ES-I3 (cell line): ENCODE results near the gene NSMCE4A.
"Not testable (repeated sequence)": the region's sequence is repeated elsewhere in the genome, so short reads cannot be mapped to it uniquely, and the experiment has no call there.

ENCODE experiments used
- H3K36me3 ChIP-seq: 2 replicates; pipeline ENCODE4 v1.6.1; 2013; ENCODE audit warnings: mild to moderate bottlenecking, low read length, control low read depth, moderate library complexity; ENCODE audit not compliant: insufficient read depth
- H3K4me1 ChIP-seq: 2 replicates; pipeline ENCODE4 v1.6.1; 2013; ENCODE audit warnings: mild to moderate bottlenecking, control low read depth, low read length; ENCODE audit not compliant: insufficient read depth
- H3K9ac ChIP-seq: 2 replicates; pipeline ENCODE4 v1.6.1; 2013; ENCODE audit warnings: low read depth, mild to moderate bottlenecking, low read length, moderate library complexity
- H3K9me3 ChIP-seq: 2 replicates; pipeline ENCODE4 v1.6.1; 2013; ENCODE audit warnings: mild to moderate bottlenecking, low read length, moderate library complexity; ENCODE audit not compliant: control insufficient read depth, insufficient read depth

Gene NSMCE4A

DNA sequence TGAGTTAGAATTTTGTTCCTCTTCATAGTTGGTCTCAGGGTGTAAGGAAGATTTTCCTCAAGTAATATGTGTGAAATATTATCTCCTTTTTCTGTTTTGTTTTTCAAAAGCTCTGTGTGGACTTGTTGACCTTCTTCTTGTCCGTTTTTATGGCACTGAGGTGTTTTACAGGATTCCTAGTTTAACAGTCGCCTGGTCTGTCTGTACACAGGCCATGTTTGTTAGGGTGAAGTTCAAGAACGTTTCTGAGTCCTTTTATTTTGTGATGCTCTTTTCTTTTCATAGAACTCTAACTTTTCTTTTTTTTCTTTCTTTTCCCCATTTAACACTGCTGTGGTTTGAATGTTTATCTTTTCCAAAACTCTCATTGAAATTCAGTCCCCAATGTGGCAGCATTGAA is 32.4 kb upstream of the NSMCE4A start:
- no peaks in the 10 kb centered on the region for H3K4me1 ChIP-seq
- H3K9me3 ChIP-seq, result 0 out of 2 replicates have a peak, but pooled peaks cover 3% of the 10 kb centered on the region
- no peaks in the 10 kb centered on the region for H3K36me3 ChIP-seq
- H3K9ac ChIP-seq, result no peak overlapping the region

- Histone ChIP-seq H3K36me3 (no peaks in the 10 kb centered on the region), H3K9me3 (0 out of 2 replicates have a peak, but pooled peaks cover 3% of the 10 kb centered on the region), H3K9ac (no peak overlapping the region), H3K4me1 (no peaks in the 10 kb centered on the region)
These were observed 26.7 kb upstream of the NSMCE4A start for GRCh38 chr10:122001698-122002097.

- Histone ChIP-seq H3K9me3 (0 out of 2 replicates have a peak, but pooled peaks cover 3% of the 10 kb centered on the region), H3K4me1 (no peaks in the 10 kb centered on the region), H3K9ac (no peak overlapping the region), H3K36me3 (no peaks in the 10 kb centered on the region)
These were observed 24.3 kb upstream of the NSMCE4A start for GRCh38 chr10:121999301-121999700.

DNA sequence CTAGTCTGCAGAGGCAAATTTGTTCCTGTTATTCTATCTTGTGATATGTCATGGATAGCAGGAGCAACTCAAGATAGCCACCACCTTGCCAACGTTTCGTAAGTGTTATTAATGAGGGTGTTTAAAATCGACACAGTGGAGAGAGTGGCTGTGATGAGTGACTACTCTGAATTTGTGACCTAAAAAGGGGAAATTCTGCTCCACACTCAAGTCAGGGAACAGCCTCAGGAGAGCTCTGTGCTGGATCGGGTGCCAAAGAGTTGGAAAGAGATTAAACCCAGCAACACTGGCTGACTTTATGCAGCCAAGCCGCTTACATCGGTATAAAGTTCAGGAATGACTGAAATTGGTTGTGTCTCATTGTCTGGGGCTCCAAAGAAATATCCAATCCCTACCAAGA is 23.4 kb upstream of the NSMCE4A start:
- 0 out of 2 replicates have a peak, but pooled peaks cover 3% of the 10 kb centered on the region for H3K9me3 ChIP-seq

DNA sequence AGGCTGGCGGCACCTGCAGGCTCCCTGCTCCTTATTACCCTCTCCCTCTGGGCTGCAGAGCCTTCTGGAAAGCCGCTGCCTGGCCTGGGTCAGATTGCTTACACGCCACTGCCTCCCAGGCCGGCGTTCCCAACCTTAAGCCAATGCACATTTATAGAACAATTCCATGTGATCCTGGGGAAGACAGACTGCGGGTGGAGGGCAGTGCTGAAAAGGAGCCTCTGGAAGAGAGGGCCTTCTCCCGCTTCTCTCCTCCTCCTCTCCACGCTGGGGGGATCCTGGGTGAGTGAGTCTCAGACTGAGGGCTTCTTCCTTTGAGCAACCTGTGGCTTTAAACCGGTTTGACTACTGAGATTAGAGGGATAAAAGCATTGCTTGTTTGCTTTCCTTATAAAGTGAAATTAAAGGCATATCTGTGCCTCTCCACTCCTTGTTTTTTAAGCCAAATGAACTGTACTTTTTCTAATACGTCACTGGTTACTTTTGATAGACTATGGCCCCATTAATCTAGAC is 19.5 kb upstream of the NSMCE4A start:
- no peaks in the 10 kb centered on the region for H3K9me3 ChIP-seq
- no peaks in the 10 kb centered on the region for H3K4me1 ChIP-seq
- H3K9ac ChIP-seq, result no peak overlapping the region
- H3K36me3 ChIP-seq, result no peaks in the 10 kb centered on the region

More for the DNA sequence above, 23.4 kb upstream of the NSMCE4A start:
- Histone ChIP-seq H3K9ac (no peak overlapping the region), H3K4me1 (no peaks in the 10 kb centered on the region), H3K36me3 (no peaks in the 10 kb centered on the region)

DNA sequence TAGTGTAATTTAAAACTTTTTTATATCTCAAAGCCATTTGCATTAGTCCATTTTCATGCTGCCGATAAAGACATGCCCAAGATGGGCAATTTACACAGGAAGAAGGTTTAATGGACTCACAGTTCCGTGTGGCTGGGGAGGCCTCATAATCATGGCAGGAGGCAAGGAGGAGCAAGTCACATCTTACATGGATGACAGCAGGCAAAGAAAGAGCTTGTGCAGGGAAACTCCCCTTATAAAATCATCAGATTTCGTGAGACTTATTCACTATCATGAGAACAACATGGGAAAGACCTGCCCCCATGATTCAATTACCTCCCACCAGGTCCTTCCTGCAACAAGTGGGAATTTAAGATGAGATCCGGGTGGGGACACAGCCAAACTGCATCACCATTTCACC is 16.7 kb upstream of the NSMCE4A start:
- H3K4me1 ChIP-seq, H3K9me3 ChIP-seq, H3K36me3 ChIP-seq, H3K9ac ChIP-seq: not testable (repeated sequence)

DNA sequence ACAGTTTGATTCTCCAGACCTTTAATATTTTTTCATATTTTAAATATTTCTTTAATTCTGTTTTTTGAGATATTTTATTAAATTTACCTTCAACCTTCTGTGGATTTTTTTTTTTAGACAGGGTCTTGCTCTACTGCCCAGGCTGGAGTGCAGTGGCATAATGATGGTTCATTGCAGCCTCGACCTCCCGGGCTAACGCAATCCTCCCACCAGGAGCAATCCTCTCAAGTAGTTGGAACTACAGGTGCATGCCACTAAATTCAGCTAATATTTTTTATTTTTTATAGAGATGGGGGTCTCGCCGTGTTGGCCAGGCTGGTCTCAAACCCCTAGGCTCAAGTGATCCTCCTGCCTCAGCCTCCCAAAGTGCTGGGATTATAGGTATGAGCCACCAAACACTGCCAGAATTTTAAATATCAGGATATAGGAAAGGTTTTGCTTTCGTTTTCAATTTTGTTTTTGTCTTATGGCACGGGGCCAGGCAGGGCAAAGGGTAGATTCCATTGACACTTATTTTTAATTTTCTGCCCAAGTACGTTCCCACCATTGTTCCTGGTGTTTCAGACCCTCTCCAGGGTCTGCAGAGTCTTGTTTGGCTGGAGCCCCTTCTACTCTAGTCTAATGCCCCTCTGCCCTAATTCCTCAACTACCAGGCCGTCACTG is 15.1 kb upstream of the NSMCE4A start:
- Histone ChIP-seq H3K36me3 (no peaks in the 10 kb centered on the region), H3K9me3 (0 out of 2 replicates have a peak, but pooled peaks cover 4% of the 10 kb centered on the region)

GRCh38 chr10:121988361-121989324 is 13.6 kb upstream of the NSMCE4A start, which contains the start of gene TACC2:
Gene TACC2, plus strand, starts transcription at chr10:121989163. Its CDS starts 32,819 bp downstream, at chr10:122021982.
- H3K4me1 ChIP-seq, result no peaks in the 10 kb centered on the region
- H3K9ac ChIP-seq, result no peak within 1 kb of the TSS
- peaks cover 14% of the 10 kb centered on the region for H3K9me3 ChIP-seq
- no peaks in the 10 kb centered on the region; the same call in 1 of the 2 replicates for H3K36me3 ChIP-seq

More for the DNA sequence above, 15.1 kb upstream of the NSMCE4A start:
- Histone ChIP-seq H3K9ac (no peak overlapping the region), H3K4me1 (no peaks in the 10 kb centered on the region)

DNA sequence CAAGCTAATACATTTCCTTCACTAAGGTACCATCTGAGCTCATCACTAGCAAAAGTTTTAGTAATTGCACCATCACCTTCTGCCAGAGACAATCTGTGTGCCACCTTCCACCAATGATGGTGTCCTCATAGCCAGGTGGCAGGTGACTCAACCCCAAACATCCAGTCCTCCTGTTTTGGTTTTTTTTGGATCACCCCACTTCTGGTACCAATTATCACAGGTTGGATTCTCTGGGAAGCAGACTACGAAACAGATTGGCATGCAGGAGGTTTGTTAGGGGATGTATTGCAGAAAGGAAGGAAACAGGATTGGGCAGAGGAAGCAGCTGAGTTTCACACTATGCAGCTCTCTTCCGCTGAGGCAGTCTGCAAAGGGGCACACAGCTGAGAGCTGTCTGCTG is 9.4 kb upstream of the NSMCE4A start:
- peaks cover 17% of the 10 kb centered on the region for H3K9me3 ChIP-seq
- H3K4me1 ChIP-seq, result no peaks in the 10 kb centered on the region
- no peak overlapping the region for H3K9ac ChIP-seq
- H3K36me3 ChIP-seq, result no peaks in the 10 kb centered on the region; the same call in 1 of the 2 replicates

DNA sequence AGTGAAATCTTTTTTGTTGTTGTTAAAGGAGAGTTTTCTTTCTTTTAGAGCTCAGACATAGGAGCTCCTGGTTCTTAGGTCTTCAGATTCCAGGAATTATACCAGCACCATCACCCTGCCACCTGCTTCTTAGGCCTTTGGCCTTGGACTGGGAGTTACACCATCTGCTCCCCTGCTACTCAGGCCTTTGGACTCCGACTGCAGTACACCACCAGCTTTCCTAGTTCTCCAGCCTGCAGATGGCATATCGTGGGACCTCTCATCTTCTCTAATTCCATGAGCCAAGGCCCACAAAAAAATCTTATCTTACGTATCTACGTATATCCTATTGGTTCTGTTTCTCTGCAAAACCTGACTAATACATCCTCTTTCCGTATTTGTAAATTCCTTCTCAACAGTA is 8.8 kb upstream of the NSMCE4A start:
- Histone ChIP-seq H3K9me3 (peaks cover 13% of the 10 kb centered on the region), H3K4me1 (no peaks in the 10 kb centered on the region), H3K9ac (no peak overlapping the region), H3K36me3 (no peaks in the 10 kb centered on the region; the same call in 1 of the 2 replicates)

DNA sequence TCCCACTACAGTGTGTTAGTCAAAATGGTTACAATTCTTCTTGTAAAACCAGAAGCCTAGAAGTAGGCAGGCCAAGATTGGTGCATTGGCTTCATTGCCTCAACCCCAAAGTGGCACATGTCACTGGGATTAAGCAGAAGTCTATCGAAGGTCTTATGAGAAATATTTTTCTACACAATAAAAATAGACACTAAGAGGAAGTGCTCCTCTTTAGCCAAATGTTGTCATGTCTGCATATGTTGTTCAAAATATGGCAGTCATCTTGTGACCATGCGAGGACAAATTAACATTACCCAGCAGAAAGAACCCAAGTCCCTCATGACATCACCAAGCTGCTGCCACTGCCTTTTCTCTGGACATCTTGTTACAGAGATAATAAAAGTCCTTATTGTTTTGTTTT is 6.3 kb upstream of the NSMCE4A start:
- Histone ChIP-seq H3K9ac (no peak overlapping the region), H3K9me3 (peaks cover 13% of the 10 kb centered on the region), H3K4me1 (no peaks in the 10 kb centered on the region), H3K36me3 (no peaks in the 10 kb centered on the region; the same call in 1 of the 2 replicates)

DNA sequence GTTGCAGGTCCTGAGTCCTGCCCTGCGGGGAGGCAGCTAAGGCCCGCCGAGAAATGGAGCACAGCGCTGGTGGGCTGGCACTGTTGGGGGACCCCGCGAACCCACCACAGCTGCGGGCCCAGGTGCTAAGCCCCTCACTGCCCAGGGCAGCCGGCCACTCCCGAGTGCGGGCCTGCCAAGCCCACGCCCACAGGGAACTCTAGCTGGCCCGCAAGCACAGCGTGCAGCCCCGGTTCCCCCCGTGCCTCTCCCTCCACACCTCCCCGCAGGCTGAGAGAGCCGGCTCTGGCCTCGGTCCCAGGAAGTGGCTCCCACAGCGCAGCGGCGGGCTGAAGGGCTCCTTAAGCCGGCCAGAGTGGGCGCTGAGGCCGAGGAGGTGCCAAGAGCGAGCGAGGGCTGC is 3.5 kb upstream of the NSMCE4A start:
- Histone ChIP-seq H3K9ac (no peak overlapping the region), H3K9me3 (0 out of 2 replicates have a peak, but pooled peaks cover 8% of the 10 kb centered on the region), H3K36me3 (no peaks in the 10 kb centered on the region), H3K4me1 (no peaks in the 10 kb centered on the region; the same call in 1 of the 2 replicates)

DNA sequence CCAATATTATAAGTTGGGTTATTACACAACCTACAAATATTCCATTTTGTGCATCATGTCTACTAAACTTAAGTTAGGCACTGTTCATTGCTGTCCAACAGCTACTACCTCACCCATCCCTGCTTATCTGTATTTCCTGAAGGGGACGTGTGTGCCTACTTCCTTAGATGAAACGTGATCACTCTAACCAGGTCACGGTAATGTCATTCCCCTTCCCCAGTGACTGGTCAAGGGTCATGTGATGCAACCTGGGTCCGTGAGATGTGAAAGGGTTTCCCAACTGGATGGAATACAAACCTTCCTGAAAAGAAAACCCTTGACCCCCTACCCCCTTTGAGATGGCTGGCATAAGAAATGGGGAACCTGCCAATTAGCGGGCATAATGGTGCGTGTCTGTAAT is 1.6 kb upstream of the NSMCE4A start:
- no peaks in the 10 kb centered on the region; the same call in 1 of the 2 replicates for H3K4me1 ChIP-seq
- 0 out of 2 replicates have a peak, but pooled peaks cover 5% of the 10 kb centered on the region for H3K9me3 ChIP-seq
- H3K9ac ChIP-seq, result no peak overlapping the region
- no peaks in the 10 kb centered on the region for H3K36me3 ChIP-seq
